Neutrophil (primary cell): Measurements from ENCODE around the gene BRAP.
"Not testable (repeated sequence)": the region's sequence is repeated elsewhere in the genome, so short reads cannot be mapped to it uniquely, and the experiment has no call there.

ENCODE experiments used
- H3K27ac ChIP-seq: fragments of 200-600 bp; sonication (generic); 2 replicates; pipeline ENCODE4 v1.5.1; 2016; ENCODE audit warnings: mild to moderate bottlenecking, moderate library complexity
- H3K27me3 ChIP-seq: fragments of 200-600 bp; sonication (generic); 2 replicates; pipeline ENCODE4 v1.6.0; 2016; ENCODE audit warnings: mild to moderate bottlenecking
- H3K36me3 ChIP-seq: fragments of 200-600 bp; sonication (generic); 2 replicates; pipeline ENCODE4 v1.5.1; 2017
- H3K4me1 ChIP-seq, 2 experiments: fragments of 200-600 bp in 1 of 2; sonication (generic) in 1 of 2; 1 replicate in 1 of 2; 2 replicates in 1 of 2; pipeline versions ENCODE4 v1.5.1 to v1.6.1; 2013 to 2016; ENCODE audit warnings: low read depth in 1 of 2, low read length in 1 of 2, mild to moderate bottlenecking in 1 of 2, moderate library complexity in 1 of 2; ENCODE audit not compliant: control insufficient read depth in 1 of 2, insufficient read depth in 1 of 2
- H3K4me3 ChIP-seq, 2 experiments: fragments of 200-600 bp in 1 of 2; sonication (generic) in 1 of 2; 1 replicate in 1 of 2; 2 replicates in 1 of 2; pipeline ENCODE4 v1.5.1; 2013 to 2016; ENCODE audit warnings: low read depth in 1 of 2, low read length in 1 of 2, mild to moderate bottlenecking in 1 of 2, moderate library complexity in 1 of 2
- H3K9me3 ChIP-seq: fragments of 200-600 bp; sonication (generic); 2 replicates; pipeline ENCODE4 v1.5.1; 2016
- CTCF ChIP-seq: fragments of 200-600 bp; sonication (generic); IDR thresholded peaks from 2 replicates; pipeline ENCODE4 v1.5.1; 2016; ENCODE audit warnings: antibody characterized with exemption

The BRAP gene

DNA sequence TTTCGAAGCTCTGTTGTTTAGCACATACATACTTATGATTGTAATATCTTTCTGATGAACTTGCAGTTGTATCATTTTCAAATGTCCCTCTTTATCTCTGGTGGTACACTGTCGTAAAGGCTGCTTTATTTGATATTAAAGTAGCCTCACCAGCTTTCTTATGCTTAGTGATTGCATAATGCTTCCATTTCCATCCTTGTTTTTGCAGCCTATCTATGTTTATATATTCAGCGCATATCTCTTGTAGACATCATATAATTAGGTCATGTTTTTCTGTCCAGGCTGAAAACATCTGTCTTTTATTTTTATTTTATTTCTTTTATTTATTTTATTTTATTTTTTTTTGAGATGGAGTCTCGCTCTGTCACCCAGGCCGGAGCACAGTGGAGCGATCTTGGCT, 34.7 kb upstream of the BRAP start:
- Histone ChIP-seq H3K27ac (no peak overlapping the region), H3K9me3 (no peaks in the 10 kb centered on the region), H3K27me3 (no peaks in the 10 kb centered on the region), H3K4me1 (no peaks in the 10 kb centered on the region), H3K4me3 (no peak overlapping the region), H3K36me3 (peaks cover 69% of the 10 kb centered on the region)
- no peak for TF ChIP-seq CTCF

DNA sequence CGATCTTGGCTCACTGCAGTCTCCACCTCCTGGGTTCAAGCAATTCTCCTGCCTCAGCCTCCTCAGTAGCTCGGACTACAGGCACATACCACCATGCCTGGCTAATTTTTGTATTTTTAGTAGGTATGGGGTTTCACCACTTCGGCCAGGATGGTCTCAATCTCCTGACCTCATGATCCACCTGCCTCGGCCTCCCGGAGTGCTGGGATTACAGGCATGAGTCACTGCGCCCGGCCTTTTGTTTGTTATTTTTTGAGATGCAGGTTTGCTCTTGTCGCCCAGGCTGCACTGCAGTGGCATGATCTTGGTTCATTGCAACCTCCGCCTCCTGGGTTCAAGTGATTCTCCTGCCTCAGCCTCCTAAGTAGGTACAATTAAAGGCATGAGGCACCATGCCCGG, 33.6 kb upstream of the BRAP start:
- H3K36me3 ChIP-seq = peaks cover 70% of the 10 kb centered on the region
- H3K27me3 ChIP-seq, H3K9me3 ChIP-seq, H3K4me3 ChIP-seq, H3K4me1 ChIP-seq, H3K27ac ChIP-seq: not testable (repeated sequence)

DNA sequence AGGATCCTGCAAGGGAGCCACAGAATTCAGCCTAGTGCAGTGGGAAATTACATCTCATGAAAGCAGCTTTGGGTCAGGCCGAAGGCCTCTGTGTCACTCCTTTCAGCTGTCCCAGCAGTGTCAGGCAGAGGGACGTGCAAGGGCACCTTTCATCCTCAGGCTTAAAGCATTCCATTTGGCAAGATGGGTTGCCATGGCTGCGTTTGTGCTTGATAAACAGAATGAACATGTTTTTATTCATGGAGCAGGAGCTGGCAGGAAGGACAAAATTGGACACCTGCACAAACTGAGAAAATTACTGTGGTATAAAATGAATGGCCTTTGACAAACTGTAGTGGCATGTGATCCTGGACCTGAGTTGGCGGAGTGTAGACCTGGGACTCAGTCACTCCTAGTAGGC, 29.5 kb upstream of the BRAP start:
- no peak overlapping the region for H3K27ac ChIP-seq
- H3K36me3 ChIP-seq = peaks cover 89% of the 10 kb centered on the region
- no peaks in the 10 kb centered on the region for H3K4me1 ChIP-seq
- no peaks in the 10 kb centered on the region for H3K27me3 ChIP-seq
- no peaks in the 10 kb centered on the region for H3K9me3 ChIP-seq
- no peak for TF ChIP-seq CTCF
- H3K4me3 ChIP-seq = no peak overlapping the region

DNA sequence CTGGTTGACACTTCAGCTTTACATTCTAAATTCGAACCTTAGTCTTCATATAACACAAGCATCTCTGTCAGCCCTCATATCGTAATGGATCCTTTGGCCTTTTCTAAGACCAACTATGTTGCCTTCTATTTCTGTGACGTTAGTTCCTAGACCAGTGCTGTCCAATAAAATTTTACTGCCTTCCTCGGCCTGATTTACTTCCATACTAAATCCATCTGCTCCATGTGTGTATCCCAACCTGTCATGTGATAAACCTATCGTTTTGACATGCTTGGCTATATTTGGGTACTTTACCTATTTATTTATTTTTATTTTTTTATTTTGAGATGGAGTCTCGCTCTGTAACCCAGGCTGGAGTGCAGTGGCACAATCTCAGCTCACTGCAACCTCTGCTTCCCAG, 20.4 kb upstream of the BRAP start:
- Histone ChIP-seq H3K9me3 (no peaks in the 10 kb centered on the region), H3K36me3 (peaks cover 86% of the 10 kb centered on the region), H3K4me1 (no peaks in the 10 kb centered on the region), H3K27me3 (no peaks in the 10 kb centered on the region), H3K27ac (no peak overlapping the region), H3K4me3 (no peak overlapping the region)
- TF ChIP-seq CTCF = no peak

- no peak for TF ChIP-seq CTCF
- no peaks in the 10 kb centered on the region for H3K4me1 ChIP-seq
- peaks cover 86% of the 10 kb centered on the region for H3K36me3 ChIP-seq
- H3K27me3 ChIP-seq = no peaks in the 10 kb centered on the region
- H3K27ac ChIP-seq = no peak overlapping the region
- H3K4me3 ChIP-seq = no peak overlapping the region
- no peaks in the 10 kb centered on the region for H3K9me3 ChIP-seq
Observed at GRCh38 chr12:111705672-111706071, 19.9 kb upstream of the BRAP start.

- H3K27ac ChIP-seq = no peak overlapping the region
- H3K27me3 ChIP-seq = no peaks in the 10 kb centered on the region
- H3K4me3 ChIP-seq = no peak overlapping the region
- no peaks in the 10 kb centered on the region for H3K9me3 ChIP-seq
- H3K4me1 ChIP-seq = no peaks in the 10 kb centered on the region
- peaks cover 66% of the 10 kb centered on the region for H3K36me3 ChIP-seq
- no peak for TF ChIP-seq CTCF
Observed at GRCh38 chr12:111699962-111700361, 14.2 kb upstream of the BRAP start.
